Ishikawa (cell line): ENCODE results near the gene CORIN.

ENCODE experiments used
- CEBPB ChIP-seq: IDR thresholded peaks from 2 replicates; pipeline ENCODE4 v1.6.1; 2012
- CREB1 ChIP-seq: IDR thresholded peaks from 2 replicates; pipeline ENCODE4 v1.6.1; 2012; ENCODE audit warnings: low read depth
- EGR1 ChIP-seq: IDR thresholded peaks from 2 replicates; pipeline ENCODE4 v1.6.1; 2012
- EP300 ChIP-seq: IDR thresholded peaks from 2 replicates; pipeline ENCODE4 v1.6.1; 2012; ENCODE audit warnings: borderline replicate concordance
- FOXM1 ChIP-seq: IDR thresholded peaks from 2 replicates; pipeline ENCODE4 v1.6.1; 2012; ENCODE audit warnings: low read depth, borderline replicate concordance
- MAX ChIP-seq: IDR thresholded peaks from 2 replicates; pipeline ENCODE4 v1.6.1; 2012
- NFIC ChIP-seq: IDR thresholded peaks from 2 replicates; pipeline ENCODE4 v1.6.1; 2012
- RAD21 ChIP-seq: IDR thresholded peaks from 2 replicates; pipeline ENCODE4 v1.6.1; 2012; ENCODE audit warnings: low read depth
- REST ChIP-seq: IDR thresholded peaks from 2 replicates; pipeline ENCODE4 v1.6.1; 2012; ENCODE audit warnings: low read depth, mild to moderate bottlenecking
- TAF1 ChIP-seq: IDR thresholded peaks from 2 replicates; pipeline ENCODE4 v1.6.1; 2012; ENCODE audit warnings: low read depth, mild to moderate bottlenecking
- TCF12 ChIP-seq: IDR thresholded peaks from 2 replicates; pipeline ENCODE4 v1.6.1; 2012; ENCODE audit warnings: low read depth
- TEAD4 ChIP-seq: IDR thresholded peaks from 2 replicates; pipeline ENCODE4 v1.6.1; 2012
- USF1 ChIP-seq: IDR thresholded peaks from 2 replicates; pipeline ENCODE4 v1.6.1; 2012
- YY1 ChIP-seq: IDR thresholded peaks from 2 replicates; pipeline ENCODE4 v1.6.1; 2012; ENCODE audit warnings: low read depth
- ZBTB7A ChIP-seq: IDR thresholded peaks from 2 replicates; pipeline ENCODE4 v1.6.1; 2012; ENCODE audit warnings: low read depth

The CORIN gene

GRCh38 chr4:47788126-47788525 lies 49.7 kb downstream of the CORIN start:
- TF ChIP-seq EP300: no peak
- TF ChIP-seq NFIC: no peak
- no peak for TF ChIP-seq MAX
- no peak for TF ChIP-seq CREB1
- TF ChIP-seq USF1: no peak
- no peak for TF ChIP-seq RAD21
- TF ChIP-seq ZBTB7A: no peak
- TF ChIP-seq YY1: no peak
- TF ChIP-seq EGR1: no peak
- no peak for TF ChIP-seq TEAD4
- TF ChIP-seq FOXM1: no peak
- no peak for TF ChIP-seq TAF1

- TF ChIP-seq NFIC (no peak), TCF12 (no peak), ZBTB7A (no peak), EGR1 (no peak), USF1 (no peak), REST (no peak), MAX (no peak), TAF1 (no peak), EP300 (no peak), FOXM1 (no peak), TEAD4 (no peak), YY1 (no peak), CEBPB (no peak), RAD21 (no peak), CREB1 (no peak)
These were observed 50.9 kb downstream of the CORIN start for GRCh38 chr4:47786958-47787370.

- TF ChIP-seq EP300: no peak
These were observed 52.7 kb downstream of the CORIN start for GRCh38 chr4:47785153-47785552.

GRCh38 chr4:47784222-47784621 lies 53.6 kb downstream of the CORIN start:
- TF ChIP-seq TCF12 (no peak), NFIC (no peak), MAX (no peak), EP300 (no peak), USF1 (no peak), FOXM1 (no peak), CEBPB (no peak), RAD21 (no peak), EGR1 (no peak), TEAD4 (no peak), TAF1 (no peak)

GRCh38 chr4:47776353-47776752 lies 61.5 kb downstream of the CORIN start:
- TF ChIP-seq RAD21 (no peak), USF1 (no peak), REST (no peak), TAF1 (no peak), TEAD4 (no peak), FOXM1 (no peak), EP300 (no peak), MAX (no peak)
